Measurements from ENCODE around the gene ASRGL1.

The ASRGL1 gene

DNA sequence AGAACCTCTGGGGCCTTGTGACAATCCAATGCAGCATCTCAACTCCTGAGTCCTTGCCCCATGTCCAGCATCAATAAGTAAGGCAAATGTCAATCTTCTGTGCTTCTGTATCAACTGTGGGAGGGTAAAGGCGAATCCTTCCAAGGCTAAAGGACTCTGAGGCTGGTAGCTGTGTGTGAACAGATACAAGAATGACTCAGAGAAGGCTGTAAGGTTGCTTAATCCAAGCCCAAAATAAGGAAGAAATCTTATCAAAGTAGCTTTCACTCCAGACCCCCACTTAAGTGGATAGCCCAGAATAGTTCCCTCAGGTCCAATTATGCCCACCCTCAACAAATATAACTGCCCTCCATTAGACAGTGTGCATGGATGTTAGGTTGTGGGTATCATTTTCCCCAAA, 53.5 kb downstream of the ASRGL1 start:
- ATAC-seq (ENCODE audit: low read depth) = no peak
- Histone ChIP-seq H3K4me1 (ENCODE audit: insufficient read depth, poor library complexity, severe bottlenecking) (peaks cover 9% of the 10 kb centered on the region), H3K27ac (ENCODE audit: poor library complexity, severe bottlenecking) (no peak overlapping the region), H3K9me3 (ENCODE audit: severe bottlenecking) (no peaks in the 10 kb centered on the region), H3K27me3 (ENCODE audit: insufficient read depth, poor library complexity, severe bottlenecking) (no peaks in the 10 kb centered on the region), H3K4me3 (ENCODE audit: severe bottlenecking) (no peak overlapping the region), H3K36me3 (ENCODE audit: low read depth) (no peaks in the 10 kb centered on the region)
- TF ChIP-seq, protein P1, sequence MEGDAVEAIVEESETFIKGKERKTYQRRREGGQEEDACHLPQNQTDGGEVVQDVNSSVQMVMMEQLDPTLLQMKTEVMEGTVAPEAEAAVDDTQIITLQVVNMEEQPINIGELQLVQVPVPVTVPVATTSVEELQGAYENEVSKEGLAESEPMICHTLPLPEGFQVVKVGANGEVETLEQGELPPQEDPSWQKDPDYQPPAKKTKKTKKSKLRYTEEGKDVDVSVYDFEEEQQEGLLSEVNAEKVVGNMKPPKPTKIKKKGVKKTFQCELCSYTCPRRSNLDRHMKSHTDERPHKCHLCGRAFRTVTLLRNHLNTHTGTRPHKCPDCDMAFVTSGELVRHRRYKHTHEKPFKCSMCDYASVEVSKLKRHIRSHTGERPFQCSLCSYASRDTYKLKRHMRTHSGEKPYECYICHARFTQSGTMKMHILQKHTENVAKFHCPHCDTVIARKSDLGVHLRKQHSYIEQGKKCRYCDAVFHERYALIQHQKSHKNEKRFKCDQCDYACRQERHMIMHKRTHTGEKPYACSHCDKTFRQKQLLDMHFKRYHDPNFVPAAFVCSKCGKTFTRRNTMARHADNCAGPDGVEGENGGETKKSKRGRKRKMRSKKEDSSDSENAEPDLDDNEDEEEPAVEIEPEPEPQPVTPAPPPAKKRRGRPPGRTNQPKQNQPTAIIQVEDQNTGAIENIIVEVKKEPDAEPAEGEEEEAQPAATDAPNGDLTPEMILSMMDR (IDR thresholded peaks at IDR 0.05; ENCODE audit: poor library complexity, severe bottlenecking) = no peak
- no peak for DNase-seq (ENCODE audit: low spot score)

- no peak for DNase-seq (ENCODE audit: low spot score)
- ATAC-seq (ENCODE audit: low read depth) = no peak
- no peaks in the 10 kb centered on the region for H3K9me3 ChIP-seq (ENCODE audit: severe bottlenecking)
- H3K4me3 ChIP-seq (ENCODE audit: severe bottlenecking) = no peak overlapping the region
- H3K27ac ChIP-seq (ENCODE audit: poor library complexity, severe bottlenecking) = no peak overlapping the region
- no peaks in the 10 kb centered on the region for H3K36me3 ChIP-seq (ENCODE audit: low read depth)
- H3K4me1 ChIP-seq (ENCODE audit: insufficient read depth, poor library complexity, severe bottlenecking) = peaks cover 9% of the 10 kb centered on the region
- TF ChIP-seq, protein P1 (IDR thresholded peaks at IDR 0.05; ENCODE audit: poor library complexity, severe bottlenecking) = no peak
- no peaks in the 10 kb centered on the region for H3K27me3 ChIP-seq (ENCODE audit: insufficient read depth, poor library complexity, severe bottlenecking)
Observed at GRCh38 chr11:62391642-62392425, 54.6 kb downstream of the ASRGL1 start.

- TF ChIP-seq, protein P1 (IDR thresholded peaks at IDR 0.05; ENCODE audit: poor library complexity, severe bottlenecking) = no peak
- H3K4me1 ChIP-seq (ENCODE audit: insufficient read depth, poor library complexity, severe bottlenecking) = peaks cover 9% of the 10 kb centered on the region
- no peaks in the 10 kb centered on the region for H3K36me3 ChIP-seq (ENCODE audit: low read depth)
- no peak overlapping the region for H3K27ac ChIP-seq (ENCODE audit: poor library complexity, severe bottlenecking)
- DNase-seq (ENCODE audit: low spot score) (no peak), ATAC-seq (ENCODE audit: low read depth) (no peak)
- H3K27me3 ChIP-seq (ENCODE audit: insufficient read depth, poor library complexity, severe bottlenecking) = no peaks in the 10 kb centered on the region
- H3K4me3 ChIP-seq (ENCODE audit: severe bottlenecking) = no peak overlapping the region
- no peaks in the 10 kb centered on the region for H3K9me3 ChIP-seq (ENCODE audit: severe bottlenecking)
Observed at GRCh38 chr11:62392506-62392905, 55.3 kb downstream of the ASRGL1 start.

DNA sequence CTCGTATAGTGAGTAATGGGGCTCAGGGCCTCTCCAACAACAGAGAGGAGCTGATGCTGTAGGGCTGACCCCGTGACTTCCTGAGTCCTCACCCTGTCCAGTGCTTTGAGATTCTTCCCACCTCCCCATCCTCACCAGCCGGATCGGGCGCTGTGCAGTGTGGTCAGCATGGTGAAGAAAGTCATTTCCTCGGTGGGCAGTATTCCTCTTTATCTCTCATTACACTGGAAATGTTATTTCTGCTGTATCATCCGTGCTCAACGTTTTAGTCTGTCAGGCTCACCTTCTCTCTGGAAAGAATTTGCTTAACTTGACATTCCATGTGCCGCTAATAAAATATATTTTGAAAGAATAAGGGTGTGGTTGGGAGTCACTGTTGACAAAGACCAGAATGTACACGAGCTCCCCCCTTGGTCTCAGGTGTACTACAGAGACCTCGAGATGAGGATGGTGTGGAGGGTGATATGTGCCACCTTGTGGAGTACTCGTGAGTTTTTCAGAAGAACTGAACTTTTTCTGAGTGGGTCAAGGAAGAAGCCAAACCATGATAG, 55.9 kb downstream of the ASRGL1 start:
- Histone ChIP-seq H3K27ac (ENCODE audit: poor library complexity, severe bottlenecking) (no peak overlapping the region), H3K4me1 (ENCODE audit: insufficient read depth, poor library complexity, severe bottlenecking) (peaks cover 9% of the 10 kb centered on the region), H3K36me3 (ENCODE audit: low read depth) (no peaks in the 10 kb centered on the region), H3K27me3 (ENCODE audit: insufficient read depth, poor library complexity, severe bottlenecking) (no peaks in the 10 kb centered on the region), H3K9me3 (ENCODE audit: severe bottlenecking) (no peaks in the 10 kb centered on the region), H3K4me3 (ENCODE audit: severe bottlenecking) (no peak overlapping the region)
- TF ChIP-seq, protein P1 (IDR thresholded peaks at IDR 0.05; ENCODE audit: poor library complexity, severe bottlenecking) = peak; percentile 69
- ATAC-seq (ENCODE audit: low read depth) (peak; percentile 76), DNase-seq (ENCODE audit: low spot score) (no peak)

DNA sequence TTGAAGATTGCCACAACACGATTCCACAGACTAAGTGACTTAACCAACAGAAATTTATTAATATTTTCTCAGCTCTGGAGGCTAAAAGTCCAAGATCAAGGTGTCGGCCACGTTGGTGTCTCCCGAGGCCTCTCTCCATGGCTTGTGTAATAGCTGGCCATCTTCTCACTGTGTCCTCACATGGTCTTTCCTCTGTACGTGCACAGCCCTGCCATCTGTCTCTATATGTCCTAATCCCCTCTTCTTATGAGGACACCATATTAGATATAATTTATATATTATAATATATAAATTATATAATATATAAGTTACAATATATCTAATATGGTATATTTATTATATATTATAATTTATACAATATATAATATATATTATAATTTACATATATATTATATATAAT, 56.5 kb downstream of the ASRGL1 start:
- TF ChIP-seq, protein P1 (IDR thresholded peaks at IDR 0.05; ENCODE audit: poor library complexity, severe bottlenecking) = no peak
- peaks cover 9% of the 10 kb centered on the region for H3K4me1 ChIP-seq (ENCODE audit: insufficient read depth, poor library complexity, severe bottlenecking)

More for the DNA sequence above, 56.5 kb downstream of the ASRGL1 start:
- no peak for DNase-seq (ENCODE audit: low spot score)
- no peak for ATAC-seq (ENCODE audit: low read depth)
- no peaks in the 10 kb centered on the region for H3K9me3 ChIP-seq (ENCODE audit: severe bottlenecking)
- H3K4me3 ChIP-seq (ENCODE audit: severe bottlenecking) = no peak overlapping the region
- H3K36me3 ChIP-seq (ENCODE audit: low read depth) = no peaks in the 10 kb centered on the region
- H3K27ac ChIP-seq (ENCODE audit: poor library complexity, severe bottlenecking) = no peak overlapping the region
- no peaks in the 10 kb centered on the region for H3K27me3 ChIP-seq (ENCODE audit: insufficient read depth, poor library complexity, severe bottlenecking)
